WTC11 (cell line): ENCODE results near the gene MALT1.

ENCODE experiments used
- CTCF ChIP-seq: fragments of 200-600 bp; IDR thresholded peaks from 2 replicates; pipeline ENCODE4 v1.8.0; 2022; ENCODE audit warnings: antibody characterized with exemption
- IRF1 ChIP-seq: sonication (generic); formaldehyde crosslinking; IDR thresholded peaks from 2 replicates; pipeline ENCODE4 v1.8.0; 2023; ENCODE audit warnings: missing genetic modification reagents
- TEAD4 ChIP-seq: sonication (generic); formaldehyde crosslinking; IDR thresholded peaks from 2 replicates; pipeline ENCODE4 v1.8.0; 2022; ENCODE audit warnings: mild to moderate bottlenecking, missing genetic modification reagents

GRCh38 chr18:58657081-58657480, 14.2 kb upstream of the MALT1 start:
- no peak for TF ChIP-seq CTCF
- TF ChIP-seq IRF1, result no peak
- TF ChIP-seq TEAD4 (CRISPR knock-in tag), result no peak
